K562 (cell line): ENCODE measurements around the gene GARNL3.

ENCODE experiments used
- CAMTA2 ChIP-seq: fragments of 250-450 bp; sonication (Bioruptor Pico); conservative IDR thresholded peaks from 2 replicates; pipeline ENCODE4 v1.5.1; 2022
- CREB1 ChIP-seq, 2 experiments: sonication (generic) in 1 of 2; formaldehyde crosslinking in 1 of 2; IDR thresholded peaks; 2 replicates each; pipeline versions ENCODE4 v1.6.1 to v1.8.0; 2012 to 2022; ENCODE audit warnings: inconsistent platforms in 1 of 2, mild to moderate bottlenecking in 1 of 2, missing genetic modification reagents in 1 of 2, moderate library complexity in 1 of 2
- CTCF ChIP-seq, 3 experiments: IDR thresholded peaks in 2 of 3; conservative IDR thresholded peaks in 1 of 3; 2 replicates each; pipeline ENCODE4 v1.5.1; 2011 to 2012; ENCODE audit warnings: low read length in 3 of 3, mild to moderate bottlenecking in 3 of 3, control low read depth in 2 of 3, improper control_type of control experiment in 1 of 3, inconsistent platforms in 1 of 3, low read depth in 1 of 3, mixed read lengths in 1 of 3, moderate library complexity in 1 of 3; ENCODE audit not compliant: insufficient read depth in 2 of 3
- E2F4 ChIP-seq: sonication (generic); formaldehyde crosslinking; IDR thresholded peaks from 2 replicates; pipeline ENCODE4 v1.8.0; 2022; ENCODE audit warnings: mild to moderate bottlenecking, low read depth, missing genetic modification reagents
- ETV6 ChIP-seq, 3 experiments: fragments of 150-350 bp in 1 of 3; sonication (generic) in 1 of 3; formaldehyde crosslinking in 1 of 3; IDR thresholded peaks; 2 replicates each; pipeline versions ENCODE4 v1.6.1 to v1.8.0; 2014 to 2022; ENCODE audit warnings: borderline replicate concordance in 2 of 3, low read depth in 2 of 3, antibody characterized with exemption in 1 of 3, low read length in 1 of 3, mild to moderate bottlenecking in 1 of 3, missing genetic modification reagents in 1 of 3
- PRDM10 ChIP-seq: fragments of 450-650 bp; IDR thresholded peaks from 2 replicates; pipeline ENCODE4 v1.6.1; 2018; ENCODE audit not compliant: partially characterized antibody
- RCOR1 ChIP-seq, 2 experiments: IDR thresholded peaks; 2 replicates each; pipeline ENCODE4 v1.6.1; 2012; ENCODE audit warnings: low read depth in 2 of 2, low read length in 2 of 2, borderline replicate concordance in 1 of 2, improper control_type of control experiment in 1 of 2
- SIRT6 ChIP-seq: IDR thresholded peaks from one replicate; pipeline ENCODE4 v1.6.1; 2012; ENCODE audit warnings: low read depth, mild to moderate bottlenecking, control low read depth, inconsistent platforms, low read length, moderate library complexity
- SMAD4 ChIP-seq: fragments of 250-450 bp; sonication (Bioruptor Pico); conservative IDR thresholded peaks from 2 replicates; pipeline ENCODE4 v1.8.0; 2021; ENCODE audit warnings: inconsistent platforms, mild to moderate bottlenecking, moderate library complexity
- TAF9B ChIP-seq: fragments of 450-650 bp; IDR thresholded peaks from 2 replicates; pipeline ENCODE4 v1.6.1; 2018; ENCODE audit warnings: mild to moderate bottlenecking; ENCODE audit not compliant: partially characterized antibody
- WHSC1 ChIP-seq: IDR thresholded peaks from one replicate; pipeline ENCODE4 v1.6.1; 2012; ENCODE audit warnings: low read length, control low read depth, inconsistent platforms
- ZNF431 ChIP-seq: sonication (generic); formaldehyde crosslinking; IDR thresholded peaks from 2 replicates; pipeline ENCODE4 v1.8.0; 2022; ENCODE audit warnings: mild to moderate bottlenecking, missing genetic modification reagents

- TF ChIP-seq CREB1 (IDR thresholded peaks at IDR 0.05) (no peak), CREB1 (CRISPR knock-in tag; IDR thresholded peaks at IDR 0.05) (no peak), PRDM10 (no peak), ZNF431 (no peak), CTCF (IDR thresholded peaks at IDR 0.05 in 2 of 3, conservative IDR thresholded peaks at IDR 0.05 in 1 of 3; ENCODE audit: insufficient read depth in 2 of 3, low read depth in 1 of 3, low read length in 3 of 3) (peak in 1 of 3 experiments; percentile 36; a peak in 2 of 6 replicates), SIRT6 (no peak), RCOR1 (IDR thresholded peaks at IDR 0.05; ENCODE audit: borderline replicate concordance in 1 of 2, low read depth in 2 of 2, low read length in 2 of 2) (no peak), SMAD4 (CRISPR knock-in tag) (no peak), CAMTA2 (CRISPR knock-in tag) (no peak), WHSC1 (no peak), TAF9B (no peak), ETV6 (IDR thresholded peaks at IDR 0.05; ENCODE audit: borderline replicate concordance in 1 of 2, low read depth in 2 of 2, low read length in 1 of 2) (no peak), ETV6 (CRISPR knock-in tag; IDR thresholded peaks at IDR 0.05; ENCODE audit: borderline replicate concordance) (no peak), E2F4 (CRISPR knock-in tag) (no peak)
Observed at GRCh38 chr9:127223810-127224177, 40.8 kb upstream of the GARNL3 start.
